ENCODE results near the gene ATP6V0A4. TPM values are rescaled to one million over a fixed set of nuclear protein-coding genes. Genes with fewer than 3 reads are reported as not detected.

Gene ATP6V0A4
- polyA plus RNA-seq, 2 donors, result 1.3 to 4.4 TPM

GRCh38 chr7:138670594-138670993 is 127.4 kb downstream of the ATP6V0A4 start:
- no peaks in the 10 kb centered on the region for H3K27me3 ChIP-seq (ENCODE audit: control insufficient read depth in 1 of 2, insufficient read depth in 2 of 2, low read length in 2 of 2)
- H3K36me3 ChIP-seq (ENCODE audit: control insufficient read depth in 2 of 2, insufficient read depth in 2 of 2, low read length in 1 of 2), result no peaks in the 10 kb centered on the region
- no peak overlapping the region for H3K4me3 ChIP-seq (ENCODE audit: low read depth in 1 of 2, low read length in 2 of 2)
- no peaks in the 10 kb centered on the region for H3K9me3 ChIP-seq (ENCODE audit: control insufficient read depth in 2 of 2, insufficient read depth in 1 of 2, low read depth in 1 of 2, low read length in 1 of 2)
- no peak overlapping the region for H3K27ac ChIP-seq (ENCODE audit: low read depth in 2 of 2, low read length in 1 of 2)
- no peaks in the 10 kb centered on the region for H3K4me1 ChIP-seq (ENCODE audit: control insufficient read depth in 2 of 2, insufficient read depth in 2 of 2, low read length in 1 of 2)

DNA sequence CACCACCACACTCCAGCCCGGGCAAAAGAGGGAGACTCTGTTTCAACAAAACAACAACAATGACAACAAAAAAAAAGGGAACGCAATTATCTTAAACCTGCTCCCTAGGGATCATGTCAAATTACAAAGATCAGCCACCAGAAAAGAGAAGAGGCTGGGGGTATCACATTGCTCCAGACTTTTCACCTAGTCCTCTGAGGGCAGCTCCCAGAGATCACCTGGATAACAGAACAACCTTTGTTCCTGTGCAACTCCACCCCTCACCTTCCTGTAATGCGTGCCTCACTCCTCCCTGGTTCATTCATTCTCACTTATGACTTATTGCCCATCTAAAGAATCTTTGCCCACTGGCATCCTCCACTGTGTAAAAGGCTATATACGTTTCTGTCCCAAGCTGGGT is 128.6 kb downstream of the ATP6V0A4 start:
- H3K4me1 ChIP-seq (ENCODE audit: control insufficient read depth in 2 of 2, insufficient read depth in 2 of 2, low read length in 1 of 2), result no peaks in the 10 kb centered on the region
- H3K27me3 ChIP-seq (ENCODE audit: control insufficient read depth in 1 of 2, insufficient read depth in 2 of 2, low read length in 2 of 2), result no peaks in the 10 kb centered on the region
- no peaks in the 10 kb centered on the region for H3K36me3 ChIP-seq (ENCODE audit: control insufficient read depth in 2 of 2, insufficient read depth in 2 of 2, low read length in 1 of 2)
- no peak overlapping the region for H3K4me3 ChIP-seq (ENCODE audit: low read depth in 1 of 2, low read length in 2 of 2)
- no peaks in the 10 kb centered on the region for H3K9me3 ChIP-seq (ENCODE audit: control insufficient read depth in 2 of 2, insufficient read depth in 1 of 2, low read depth in 1 of 2, low read length in 1 of 2)
- H3K27ac ChIP-seq (ENCODE audit: low read depth in 2 of 2, low read length in 1 of 2), result no peak overlapping the region
- WGBS, 2 donors, result 59 to 62% methylated on average over 4 of the region's 4 CpGs

GRCh38 chr7:138668946-138669345 is 129.1 kb downstream of the ATP6V0A4 start:
- no peak overlapping the region for H3K27ac ChIP-seq (ENCODE audit: low read depth in 2 of 2, low read length in 1 of 2)
- no peaks in the 10 kb centered on the region for H3K27me3 ChIP-seq (ENCODE audit: control insufficient read depth in 1 of 2, insufficient read depth in 2 of 2, low read length in 2 of 2)
- no peaks in the 10 kb centered on the region for H3K4me1 ChIP-seq (ENCODE audit: control insufficient read depth in 2 of 2, insufficient read depth in 2 of 2, low read length in 1 of 2)
- no peaks in the 10 kb centered on the region for H3K9me3 ChIP-seq (ENCODE audit: control insufficient read depth in 2 of 2, insufficient read depth in 1 of 2, low read depth in 1 of 2, low read length in 1 of 2)
- 81 to 88% methylated on average over 3 of the region's 3 CpGs for WGBS, 2 donors
- H3K36me3 ChIP-seq (ENCODE audit: control insufficient read depth in 2 of 2, insufficient read depth in 2 of 2, low read length in 1 of 2), result no peaks in the 10 kb centered on the region
- no peak overlapping the region for H3K4me3 ChIP-seq (ENCODE audit: low read depth in 1 of 2, low read length in 2 of 2)

DNA sequence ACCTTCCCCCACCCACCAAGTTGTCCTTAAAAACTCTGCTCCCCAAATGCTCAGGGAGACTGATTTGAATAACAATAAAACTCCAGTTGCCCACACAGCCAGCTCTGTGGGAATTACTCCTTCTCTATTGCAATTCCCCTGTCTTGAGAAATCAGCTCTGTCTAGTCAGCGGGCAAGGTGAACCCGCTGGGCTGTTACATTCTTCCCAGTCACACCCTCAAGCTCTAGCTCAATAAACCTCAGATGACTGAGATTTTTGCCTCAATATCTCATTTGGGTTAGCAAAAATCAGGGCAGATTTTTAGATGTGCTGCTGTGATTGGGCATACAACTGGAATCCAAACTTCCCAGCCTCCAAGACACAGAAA is 129.8 kb downstream of the ATP6V0A4 start:
- no peaks in the 10 kb centered on the region for H3K36me3 ChIP-seq (ENCODE audit: control insufficient read depth in 2 of 2, insufficient read depth in 2 of 2, low read length in 1 of 2)
- 93 to 94% methylated on average over 2 of the region's 2 CpGs for WGBS, 2 donors
- H3K4me1 ChIP-seq (ENCODE audit: control insufficient read depth in 2 of 2, insufficient read depth in 2 of 2, low read length in 1 of 2), result no peaks in the 10 kb centered on the region
- H3K27me3 ChIP-seq (ENCODE audit: control insufficient read depth in 1 of 2, insufficient read depth in 2 of 2, low read length in 2 of 2), result no peaks in the 10 kb centered on the region
- no peaks in the 10 kb centered on the region for H3K9me3 ChIP-seq (ENCODE audit: control insufficient read depth in 2 of 2, insufficient read depth in 1 of 2, low read depth in 1 of 2, low read length in 1 of 2)
- no peak overlapping the region for H3K4me3 ChIP-seq (ENCODE audit: low read depth in 1 of 2, low read length in 2 of 2)
- H3K27ac ChIP-seq (ENCODE audit: low read depth in 2 of 2, low read length in 1 of 2), result no peak overlapping the region

DNA sequence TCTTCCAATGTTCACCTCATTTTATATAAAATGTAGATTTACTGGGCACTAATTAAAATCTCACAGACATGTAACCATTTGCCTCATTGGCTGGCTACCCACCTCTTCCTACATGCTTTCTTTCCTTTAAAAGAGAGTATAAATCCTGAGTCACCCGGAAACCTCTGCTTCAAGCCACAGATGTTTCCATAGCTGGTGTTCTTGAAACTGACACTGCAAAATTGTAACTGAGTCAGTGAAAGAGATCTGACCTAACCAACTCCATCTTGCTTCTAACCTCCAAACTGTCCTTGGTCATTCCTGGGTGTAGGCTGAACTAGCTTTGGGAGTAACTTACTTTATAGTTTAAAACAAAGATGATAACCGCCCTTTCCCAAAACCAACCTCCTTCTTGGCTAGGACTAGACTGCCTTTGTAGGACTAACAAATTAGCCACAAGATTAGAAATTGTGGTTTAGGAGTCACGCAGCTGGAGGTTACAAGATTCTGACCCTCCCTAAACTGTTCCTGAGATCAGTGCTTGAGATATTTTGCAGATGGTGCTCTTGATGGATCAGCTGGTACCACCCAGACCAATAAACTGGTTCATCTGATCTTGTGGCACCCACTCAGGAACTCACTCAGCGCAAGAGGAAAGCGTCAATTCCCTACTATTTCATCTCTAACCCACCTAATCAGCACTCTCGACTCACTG is 130.3 kb downstream of the ATP6V0A4 start:
- no peak overlapping the region for H3K27ac ChIP-seq (ENCODE audit: low read depth in 2 of 2, low read length in 1 of 2)
- 81 to 92% methylated on average over 6 of the region's 6 CpGs for WGBS, 2 donors
- H3K36me3 ChIP-seq (ENCODE audit: control insufficient read depth in 2 of 2, insufficient read depth in 2 of 2, low read length in 1 of 2), result no peaks in the 10 kb centered on the region
- H3K4me3 ChIP-seq (ENCODE audit: low read depth in 1 of 2, low read length in 2 of 2), result no peak overlapping the region
- H3K27me3 ChIP-seq (ENCODE audit: control insufficient read depth in 1 of 2, insufficient read depth in 2 of 2, low read length in 2 of 2), result no peaks in the 10 kb centered on the region
- H3K9me3 ChIP-seq (ENCODE audit: control insufficient read depth in 2 of 2, insufficient read depth in 1 of 2, low read depth in 1 of 2, low read length in 1 of 2), result no peaks in the 10 kb centered on the region
- H3K4me1 ChIP-seq (ENCODE audit: control insufficient read depth in 2 of 2, insufficient read depth in 2 of 2, low read length in 1 of 2), result no peaks in the 10 kb centered on the region

- no peaks in the 10 kb centered on the region for H3K36me3 ChIP-seq (ENCODE audit: control insufficient read depth in 2 of 2, insufficient read depth in 2 of 2, low read length in 1 of 2)
- H3K27me3 ChIP-seq (ENCODE audit: control insufficient read depth in 1 of 2, insufficient read depth in 2 of 2, low read length in 2 of 2), result no peaks in the 10 kb centered on the region
- WGBS, 2 donors, result 27 to 33% methylated on average over 2 of the region's 2 CpGs
- no peak overlapping the region for H3K27ac ChIP-seq (ENCODE audit: low read depth in 2 of 2, low read length in 1 of 2)
- no peaks in the 10 kb centered on the region for H3K9me3 ChIP-seq (ENCODE audit: control insufficient read depth in 2 of 2, insufficient read depth in 1 of 2, low read depth in 1 of 2, low read length in 1 of 2)
- no peak overlapping the region for H3K4me3 ChIP-seq (ENCODE audit: low read depth in 1 of 2, low read length in 2 of 2)
- H3K4me1 ChIP-seq (ENCODE audit: control insufficient read depth in 2 of 2, insufficient read depth in 2 of 2, low read length in 1 of 2), result no peaks in the 10 kb centered on the region
Observed at GRCh38 chr7:138666385-138666784, 131.6 kb downstream of the ATP6V0A4 start.

GRCh38 chr7:138665669-138666140 is 132.3 kb downstream of the ATP6V0A4 start:
- H3K27ac ChIP-seq (ENCODE audit: low read depth in 2 of 2, low read length in 1 of 2), result no peak overlapping the region

DNA sequence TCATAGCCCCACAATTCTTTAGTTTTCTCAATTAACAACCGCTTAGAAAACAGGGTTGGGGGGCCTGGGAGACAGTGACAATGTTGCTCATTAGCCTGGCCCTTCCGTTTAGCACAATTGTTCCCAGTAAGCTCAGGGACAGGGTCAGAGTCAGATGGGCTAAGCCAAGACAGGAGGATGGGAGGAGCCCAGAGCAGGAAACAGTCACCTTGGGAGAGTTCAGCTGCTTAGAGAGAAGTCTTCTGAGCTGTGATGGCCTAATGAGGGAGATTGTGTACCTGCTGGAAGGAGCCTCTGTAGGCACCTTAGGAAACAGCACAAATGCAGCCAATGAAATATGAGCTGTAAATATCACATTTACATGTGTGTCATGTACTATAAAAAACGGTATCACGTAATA is 132.7 kb downstream of the ATP6V0A4 start:
- WGBS, 2 donors, result 66 to 70% methylated on average over 4 of the region's 4 CpGs
- Histone ChIP-seq H3K36me3 (ENCODE audit: control insufficient read depth in 2 of 2, insufficient read depth in 2 of 2, low read length in 1 of 2) (no peaks in the 10 kb centered on the region), H3K4me3 (ENCODE audit: low read depth in 1 of 2, low read length in 2 of 2) (no peak overlapping the region), H3K4me1 (ENCODE audit: control insufficient read depth in 2 of 2, insufficient read depth in 2 of 2, low read length in 1 of 2) (no peaks in the 10 kb centered on the region), H3K27ac (ENCODE audit: low read depth in 2 of 2, low read length in 1 of 2) (no peak overlapping the region), H3K9me3 (ENCODE audit: control insufficient read depth in 2 of 2, insufficient read depth in 1 of 2, low read depth in 1 of 2, low read length in 1 of 2) (no peaks in the 10 kb centered on the region), H3K27me3 (ENCODE audit: control insufficient read depth in 1 of 2, insufficient read depth in 2 of 2, low read length in 2 of 2) (no peaks in the 10 kb centered on the region)

More at GRCh38 chr7:138665669-138666140, 132.3 kb downstream of the ATP6V0A4 start:
- no peaks in the 10 kb centered on the region for H3K9me3 ChIP-seq (ENCODE audit: control insufficient read depth in 2 of 2, insufficient read depth in 1 of 2, low read depth in 1 of 2, low read length in 1 of 2)
- 72 to 73% methylated on average over 4 of the region's 4 CpGs for WGBS, 2 donors
- no peaks in the 10 kb centered on the region for H3K4me1 ChIP-seq (ENCODE audit: control insufficient read depth in 2 of 2, insufficient read depth in 2 of 2, low read length in 1 of 2)
- no peak overlapping the region for H3K4me3 ChIP-seq (ENCODE audit: low read depth in 1 of 2, low read length in 2 of 2)
- no peaks in the 10 kb centered on the region for H3K27me3 ChIP-seq (ENCODE audit: control insufficient read depth in 1 of 2, insufficient read depth in 2 of 2, low read length in 2 of 2)
- H3K36me3 ChIP-seq (ENCODE audit: control insufficient read depth in 2 of 2, insufficient read depth in 2 of 2, low read length in 1 of 2), result no peaks in the 10 kb centered on the region

DNA sequence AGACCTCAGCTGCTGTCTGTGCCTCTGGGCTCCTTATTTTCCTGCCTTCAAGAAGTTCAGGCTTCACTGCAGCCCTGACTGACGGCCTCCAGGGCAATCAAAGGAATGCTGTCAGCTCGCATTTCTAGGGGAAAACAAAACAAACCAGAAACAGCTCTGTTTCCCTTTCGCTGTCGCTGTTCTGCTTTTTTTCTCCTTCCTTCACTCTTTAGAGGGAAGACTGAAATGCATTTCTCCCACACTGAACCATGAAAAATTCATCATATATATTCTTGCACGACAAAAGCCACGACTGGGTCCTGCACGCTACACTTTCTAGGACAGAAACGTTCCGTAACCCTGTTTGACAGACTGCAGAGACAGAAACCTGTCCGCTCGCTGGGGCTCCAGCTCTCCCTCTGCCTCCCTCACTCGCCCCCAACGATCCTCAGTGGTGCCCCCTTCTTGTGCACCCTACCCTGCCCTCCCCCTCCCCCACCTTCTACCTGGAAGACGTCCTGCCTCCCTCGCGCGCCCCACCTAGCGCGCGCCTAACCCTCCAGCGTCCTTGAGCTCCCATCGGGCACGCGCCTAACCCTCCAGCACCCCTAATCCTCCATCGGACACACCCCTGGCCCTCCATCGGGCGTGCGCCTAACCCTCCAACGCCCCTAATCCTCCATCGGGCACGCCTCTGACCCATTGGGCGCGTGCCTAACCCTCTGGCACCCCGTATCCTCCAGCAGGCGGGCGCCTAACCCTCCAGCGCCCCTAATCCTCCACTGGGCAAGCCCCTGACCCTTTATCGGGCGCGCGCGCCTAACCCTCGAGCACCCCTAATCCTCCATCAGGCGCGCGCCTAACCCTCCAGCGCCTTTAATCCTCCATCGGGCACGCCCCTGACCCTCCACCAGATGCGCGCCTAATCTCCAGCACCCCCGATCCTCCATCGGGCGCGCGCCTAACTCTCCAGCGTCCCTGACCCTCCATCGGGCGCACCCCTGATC is 134.0 kb downstream of the ATP6V0A4 start:
- Histone ChIP-seq H3K4me3 (ENCODE audit: low read depth in 1 of 2, low read length in 2 of 2) (peak overlapping the region; percentile 7 to 45), H3K9me3 (ENCODE audit: control insufficient read depth in 2 of 2, insufficient read depth in 1 of 2, low read depth in 1 of 2, low read length in 1 of 2) (no peaks in the 10 kb centered on the region), H3K27ac (ENCODE audit: low read depth in 2 of 2, low read length in 1 of 2) (no peak overlapping the region), H3K27me3 (ENCODE audit: control insufficient read depth in 1 of 2, insufficient read depth in 2 of 2, low read length in 2 of 2) (no peaks in the 10 kb centered on the region), H3K36me3 (ENCODE audit: control insufficient read depth in 2 of 2, insufficient read depth in 2 of 2, low read length in 1 of 2) (no peaks in the 10 kb centered on the region), H3K4me1 (ENCODE audit: control insufficient read depth in 2 of 2, insufficient read depth in 2 of 2, low read length in 1 of 2) (no peaks in the 10 kb centered on the region)
- WGBS, 2 donors, result 33 to 40% methylated on average over 59 of the region's 59 CpGs

Data from esophagus (tissue), 2 donors.